Measurements from ENCODE around the gene JAK1. TPM values are rescaled to one million over a fixed set of nuclear protein-coding genes. Genes with fewer than 3 reads are reported as not detected.

The JAK1 gene
- total RNA-seq, 2 donors from 2014 or later, result 113 to 115 TPM

- Histone ChIP-seq H3K27me3 (replicated peaks; ENCODE audit: insufficient read depth) (no peaks in the 10 kb centered on the region), H3K36me3 (no peaks in the 10 kb centered on the region), H3K4me3 (no peak overlapping the region)
These were observed 30.4 kb upstream of the JAK1 start for GRCh38 chr1:64996541-64997257.

GRCh38 chr1:64995316-64995715 is 29.0 kb upstream of the JAK1 start:
- no peak for TF ChIP-seq CTCF (IDR thresholded peaks at IDR 0.05)
- no peaks in the 10 kb centered on the region for H3K9me3 ChIP-seq
- no peak overlapping the region for H3K4me3 ChIP-seq
- no peaks in the 10 kb centered on the region for H3K27me3 ChIP-seq (replicated peaks; ENCODE audit: insufficient read depth)
- no peak overlapping the region for H3K27ac ChIP-seq
- H3K4me1 ChIP-seq (ENCODE audit: control insufficient read depth in 1 of 2, low read depth in 2 of 2), result no peaks in the 10 kb centered on the region
- DNase-seq (ENCODE audit: low spot score), result no peak
- no peaks in the 10 kb centered on the region for H3K36me3 ChIP-seq
- no peak for ATAC-seq (ENCODE audit: insufficient number of reproducible peaks, low FRiP score, low read depth)

More at GRCh38 chr1:64996541-64997257, 30.4 kb upstream of the JAK1 start:
- Histone ChIP-seq H3K4me1 (ENCODE audit: control insufficient read depth in 1 of 2, low read depth in 2 of 2) (peaks cover 4 to 10% of the 10 kb centered on the region in 2 donors), H3K27ac (no peak overlapping the region), H3K9me3 (no peaks in the 10 kb centered on the region)
- no peak for TF ChIP-seq CTCF (IDR thresholded peaks at IDR 0.05)
- DNase-seq (ENCODE audit: low spot score), result no peak
- ATAC-seq (ENCODE audit: insufficient number of reproducible peaks, low FRiP score, low read depth), result no peak

- peaks cover 0 to 11% of the 10 kb centered on the region in 2 donors for H3K4me1 ChIP-seq (ENCODE audit: control insufficient read depth in 1 of 2, low read depth in 2 of 2)
- ATAC-seq (ENCODE audit: insufficient number of reproducible peaks, low FRiP score, low read depth), result no peak
- H3K27ac ChIP-seq, result no peak overlapping the region
These were observed 20.8 kb upstream of the JAK1 start for GRCh38 chr1:64986903-64987871.

GRCh38 chr1:64984737-64985136 is 18.4 kb upstream of the JAK1 start:
- DNase-seq (ENCODE audit: low spot score), result no peak
- ATAC-seq (ENCODE audit: insufficient number of reproducible peaks, low FRiP score, low read depth), result no peak
- TF ChIP-seq CTCF (IDR thresholded peaks at IDR 0.05), result no peak
- no peak overlapping the region for H3K27ac ChIP-seq
- peaks cover 0 to 11% of the 10 kb centered on the region in 2 donors for H3K4me1 ChIP-seq (ENCODE audit: control insufficient read depth in 1 of 2, low read depth in 2 of 2)
- peaks cover 20% of the 10 kb centered on the region for H3K36me3 ChIP-seq
- H3K9me3 ChIP-seq, result no peaks in the 10 kb centered on the region
- H3K4me3 ChIP-seq, result no peak overlapping the region
- H3K27me3 ChIP-seq (replicated peaks; ENCODE audit: insufficient read depth), result no peaks in the 10 kb centered on the region

More at GRCh38 chr1:64986903-64987871, 20.8 kb upstream of the JAK1 start:
- Histone ChIP-seq H3K36me3 (peaks cover 20% of the 10 kb centered on the region), H3K9me3 (no peaks in the 10 kb centered on the region), H3K4me3 (no peak overlapping the region), H3K27me3 (replicated peaks; ENCODE audit: insufficient read depth) (no peaks in the 10 kb centered on the region)
- DNase-seq (ENCODE audit: low spot score), result no peak
- no peak for TF ChIP-seq CTCF (IDR thresholded peaks at IDR 0.05)

- Histone ChIP-seq H3K4me3 (no peak overlapping the region), H3K36me3 (peaks cover 18% of the 10 kb centered on the region), H3K9me3 (no peaks in the 10 kb centered on the region), H3K27me3 (replicated peaks; ENCODE audit: insufficient read depth) (no peaks in the 10 kb centered on the region), H3K27ac (no peak overlapping the region), H3K4me1 (ENCODE audit: control insufficient read depth in 1 of 2, low read depth in 2 of 2) (peaks cover 0 to 11% of the 10 kb centered on the region in 2 donors)
- DNase-seq (ENCODE audit: low spot score) (no peak), ATAC-seq (ENCODE audit: insufficient number of reproducible peaks, low FRiP score, low read depth) (no peak)
- no peak for TF ChIP-seq CTCF (IDR thresholded peaks at IDR 0.05)
These were observed 17.8 kb upstream of the JAK1 start for GRCh38 chr1:64984106-64984505.
